GM18519 (cell line): ENCODE measurements around the gene NRIP3.

Source experiments
- ATAC-seq: cut with Tn5 transposase; IDR thresholded peaks from one replicate; pipeline ENCODE4 v1.9.1; 2021; ENCODE audit warnings: mild to moderate bottlenecking, moderate library complexity; ENCODE audit not compliant: unreplicated experiment, low FRiP score

The NRIP3 gene

DNA sequence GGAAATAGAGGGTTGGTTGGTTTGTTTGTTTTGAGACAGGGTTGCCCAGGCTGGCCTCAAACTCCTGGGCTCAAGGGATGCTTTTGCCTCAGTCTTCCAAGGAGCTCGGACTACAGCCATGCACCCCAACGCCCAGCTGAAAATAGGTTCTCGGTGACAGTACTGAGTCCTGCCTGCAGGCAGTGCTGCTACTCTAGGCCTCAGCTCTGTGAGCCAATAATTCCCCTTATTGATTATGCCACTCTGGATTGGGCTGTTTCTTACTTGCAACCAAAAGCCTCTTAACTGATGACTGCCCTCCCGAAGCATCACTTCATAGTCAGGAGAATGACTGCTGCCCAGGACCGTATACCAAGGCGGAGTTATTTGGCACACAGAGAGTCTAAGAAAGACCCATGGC is 69.9 kb downstream of the NRIP3 start:
- ATAC-seq, result no peak

DNA sequence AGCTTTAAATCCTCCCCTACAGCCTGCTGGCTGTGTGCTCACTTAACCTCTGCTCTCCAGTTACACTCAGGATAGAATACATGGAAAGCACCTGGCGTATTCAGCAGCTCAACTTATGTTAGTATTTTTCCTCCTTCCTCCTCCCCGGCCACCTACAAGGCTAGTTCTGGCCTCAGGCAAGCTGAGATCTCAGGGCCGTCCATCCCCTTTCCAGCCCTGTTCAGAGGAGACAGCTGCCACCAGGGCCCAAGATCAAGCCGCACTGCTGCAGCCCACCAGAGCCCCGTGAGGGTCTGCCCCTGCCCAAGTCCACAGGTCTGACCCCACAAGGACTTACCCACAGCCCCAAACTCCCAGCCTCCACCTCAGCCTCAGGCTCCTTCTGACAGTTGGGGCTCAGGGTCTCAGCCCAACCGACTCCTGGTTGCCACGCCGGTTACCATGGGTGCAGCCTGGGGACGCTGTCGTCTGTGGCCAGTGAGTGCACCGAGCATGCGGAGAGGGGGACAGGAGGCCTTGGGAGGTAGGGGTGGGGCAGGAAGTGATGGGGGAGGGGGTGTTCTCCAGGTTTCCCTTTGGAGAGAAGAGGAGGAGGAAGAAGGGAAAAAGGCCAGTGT is 71.1 kb downstream of the NRIP3 start, which contains the start of gene C11orf16:
Gene C11orf16, minus strand, starts transcription at position 384 of the 617 bp plus-strand sequence. CDS start 639 bp downstream, outside the sequence.
- ATAC-seq, result no peak
